ENCODE measurements around the gene PLCD4.

PLCD4 gene

DNA sequence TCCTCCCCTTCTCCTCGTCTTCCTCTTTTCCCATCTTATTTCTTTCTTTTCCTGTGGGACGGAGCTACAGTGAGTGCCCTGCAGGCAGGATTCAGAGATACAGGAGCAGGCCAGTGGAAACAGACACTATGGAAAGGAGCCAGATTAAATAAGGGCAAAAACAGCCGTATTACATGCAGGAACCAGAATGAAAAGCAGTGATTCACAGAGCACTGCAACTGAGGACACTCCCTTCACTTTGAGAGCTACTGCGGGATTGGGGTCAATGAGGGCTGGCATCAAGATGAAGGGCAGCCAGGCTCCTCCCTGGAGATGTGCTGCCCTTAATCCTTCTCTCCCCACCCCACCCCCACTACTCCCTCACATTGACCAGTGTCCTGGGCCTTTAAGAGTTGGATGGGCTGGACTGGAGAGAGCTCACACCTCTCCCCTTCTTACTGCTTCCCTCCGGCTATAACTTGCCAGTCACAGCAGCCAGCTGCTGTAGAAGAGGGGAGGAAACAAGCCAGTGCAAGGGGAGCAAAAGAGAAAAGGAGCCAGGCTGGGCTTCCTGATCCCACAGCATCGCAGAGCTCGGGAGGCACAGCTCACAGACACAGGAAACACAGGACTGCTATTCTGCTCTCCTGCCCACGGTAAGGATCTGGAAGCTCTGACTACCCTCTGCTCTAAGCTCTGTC, at the start of gene PLCD4:
Gene PLCD4, plus strand, starts transcription at position 464 of the 680 bp plus-strand sequence. CDS start 7,841 bp downstream, outside the sequence.
- in situ Hi-C loops (cut with MboI; ENCODE audit: low sequenced_read_pairs), result no loop called here

DNA sequence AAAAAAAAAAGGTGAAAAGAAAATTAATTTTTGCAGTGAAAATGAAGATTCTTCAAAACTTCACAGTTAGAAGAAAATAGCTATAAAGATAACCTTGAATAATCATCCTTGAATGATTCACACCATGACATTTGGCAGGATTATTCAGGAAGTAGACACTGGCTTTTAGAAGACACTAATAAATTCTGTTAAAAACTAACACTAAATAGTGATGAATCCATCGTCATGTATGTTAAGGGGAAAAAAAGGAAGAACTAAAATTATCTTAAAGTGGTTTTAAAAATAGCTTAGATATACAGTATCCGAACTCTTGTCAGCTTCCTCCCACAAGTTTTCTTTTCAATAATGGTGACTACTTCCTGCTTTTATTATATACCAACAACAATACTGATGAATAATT, 49.8 kb upstream of the PLCD4 start:
- in situ Hi-C loops (cut with MboI; ENCODE audit: low sequenced_read_pairs), result no loop called here

DNA sequence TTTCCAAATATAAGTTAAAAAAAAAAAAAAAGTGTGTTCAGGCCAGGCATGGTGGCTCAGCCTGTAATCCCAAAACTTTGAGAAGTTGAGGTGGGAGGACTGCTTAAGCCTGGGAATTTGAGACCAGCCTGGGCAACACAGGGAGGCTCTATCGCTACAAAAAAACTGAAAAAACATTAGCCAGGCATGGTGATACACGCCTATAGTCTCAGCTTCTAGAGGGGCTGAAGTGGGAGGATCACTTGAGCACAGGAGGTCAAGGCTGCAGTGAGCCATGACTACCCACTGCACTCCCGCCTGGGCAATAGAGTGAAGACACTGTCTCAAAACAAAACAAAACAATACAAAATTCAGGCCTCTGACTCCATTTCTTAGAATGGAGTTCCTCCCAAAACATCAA, 48.7 kb upstream of the PLCD4 start:
- in situ Hi-C loops (cut with MboI; ENCODE audit: low sequenced_read_pairs), result no loop called here

DNA sequence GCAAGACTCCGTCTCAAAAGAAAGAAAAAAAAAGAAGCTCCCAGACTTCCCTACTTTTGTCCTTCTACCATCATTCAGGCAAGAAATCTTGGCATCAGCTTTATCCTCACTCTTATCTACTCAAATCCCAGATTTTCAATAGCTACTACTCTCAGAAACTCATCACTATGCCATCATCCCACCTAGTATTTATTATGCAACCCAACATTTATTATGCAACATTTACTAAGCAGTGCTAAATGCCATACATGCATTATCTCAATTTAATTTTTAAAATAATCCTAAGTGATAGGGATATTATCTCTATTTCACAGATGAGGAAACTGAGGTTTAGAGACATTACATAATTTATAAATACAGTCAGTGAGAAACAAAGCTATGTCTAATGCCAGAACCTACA, 43.6 kb upstream of the PLCD4 start:
- in situ Hi-C loops (cut with MboI; ENCODE audit: low sequenced_read_pairs), result no loop called here

DNA sequence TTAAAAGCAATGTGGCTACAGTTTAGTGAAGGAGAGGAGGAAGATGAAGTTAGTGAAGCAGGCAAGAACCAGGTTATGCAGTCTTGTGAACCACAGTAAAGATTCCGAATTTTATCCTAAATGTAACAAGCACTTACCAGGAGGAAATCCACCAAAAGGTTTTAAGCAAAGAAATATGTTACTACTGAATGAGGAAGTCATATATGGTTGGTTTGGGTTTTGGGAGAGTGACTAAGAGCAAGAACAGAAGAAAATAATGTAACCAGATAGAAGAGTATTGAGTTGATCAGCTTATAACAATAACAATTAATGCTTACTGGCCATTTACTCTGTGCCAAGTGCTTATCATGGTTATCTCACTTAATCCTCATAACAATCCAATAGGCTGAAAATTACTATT, 41.4 kb upstream of the PLCD4 start:
- in situ Hi-C loops (cut with MboI; ENCODE audit: low sequenced_read_pairs), result no loop called here

DNA sequence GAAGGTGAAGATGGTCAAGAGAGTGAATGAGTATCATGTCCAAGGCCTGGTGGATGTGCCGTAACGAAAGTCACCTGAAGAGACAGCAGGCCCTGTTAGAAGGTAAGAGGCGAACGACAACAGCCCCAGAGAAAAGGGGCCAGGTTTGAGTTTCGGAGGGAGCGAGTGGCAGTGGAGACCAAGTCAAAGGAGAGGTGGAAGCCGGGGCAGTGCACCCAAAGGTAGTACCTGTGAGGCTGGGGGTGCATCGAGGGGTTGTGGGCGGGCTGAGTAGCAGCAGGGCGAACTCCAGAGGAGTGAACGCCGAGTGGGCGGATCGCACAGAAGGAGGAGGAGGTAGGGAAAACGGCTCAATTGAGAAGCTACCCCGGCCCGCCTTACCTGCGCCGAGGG, 39.9 kb upstream of the PLCD4 start:
- in situ Hi-C loops (cut with MboI; ENCODE audit: low sequenced_read_pairs), result no loop called here

DNA sequence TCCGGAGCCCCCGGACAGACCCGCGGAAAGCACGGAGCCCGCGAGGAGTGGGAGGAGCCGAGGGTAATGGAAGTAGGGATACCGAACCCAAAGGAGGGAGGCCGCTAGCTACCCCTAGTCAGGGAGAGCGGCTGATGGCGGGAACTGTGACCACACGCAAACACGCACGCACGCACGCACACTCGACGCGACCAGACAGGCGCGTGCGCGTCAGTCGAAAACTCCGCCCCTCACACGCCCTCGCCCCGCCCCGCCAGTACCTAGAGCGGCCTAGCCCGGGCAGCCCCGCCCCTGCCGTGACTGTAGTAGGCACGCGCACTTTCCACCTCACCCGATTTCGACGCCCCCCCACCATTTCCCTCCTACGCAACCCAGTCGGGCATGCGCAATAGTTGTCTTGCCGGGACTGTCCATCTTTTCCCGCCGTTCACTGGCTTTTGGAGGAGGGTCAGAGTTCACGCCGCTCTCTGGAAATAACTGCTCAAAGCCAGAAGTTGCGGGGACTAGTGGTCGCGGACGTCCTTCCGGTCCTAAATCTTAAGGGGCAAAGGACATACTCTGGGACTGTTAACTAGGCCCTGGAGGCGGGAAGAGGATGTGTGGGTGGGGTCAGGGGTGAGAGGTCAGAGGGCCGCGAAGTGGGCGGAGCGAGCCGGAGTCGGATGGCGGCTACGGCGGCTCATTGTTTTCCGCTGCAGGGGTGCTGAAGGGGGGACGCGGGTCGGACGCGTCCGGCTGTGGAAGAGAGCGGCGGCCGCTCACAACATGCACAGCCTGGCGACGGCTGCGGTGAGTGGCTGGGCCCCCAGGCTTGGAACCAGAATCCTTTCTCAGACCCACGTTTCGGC, 39.3 kb upstream of the PLCD4 start, which contains the start of the genes CNOT9 and USP37:
Gene CNOT9, plus strand, starts transcription at position 650 of the 848 bp plus-strand sequence. Its CDS starts 116 bp downstream, at position 766.
Gene USP37, minus strand, starts transcription at position 162 of the 848 bp plus-strand sequence. CDS start 9,698 bp downstream, outside the sequence.
- in situ Hi-C loops (cut with MboI; ENCODE audit: low sequenced_read_pairs), result no loop called here

DNA sequence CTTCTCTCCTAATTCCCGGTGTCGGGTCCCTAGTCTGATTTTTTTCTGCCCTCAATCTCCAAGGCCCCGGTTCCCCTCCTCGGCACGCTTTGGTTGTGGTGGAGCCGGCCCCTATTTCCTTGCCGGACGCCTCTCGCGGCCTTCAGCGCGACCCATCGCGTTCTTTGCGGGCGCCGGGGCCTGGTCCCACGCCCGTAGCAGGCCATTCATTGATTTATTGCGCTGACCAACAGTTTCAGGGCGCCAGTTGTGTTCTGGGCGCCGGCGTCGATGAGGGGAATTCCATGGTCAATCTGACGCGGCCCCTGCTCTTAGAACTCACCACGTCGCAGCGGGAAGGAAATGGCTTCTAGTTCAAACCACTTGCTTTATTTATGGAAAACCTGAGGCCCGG, 38.7 kb upstream of the PLCD4 start:
- in situ Hi-C loops (cut with MboI; ENCODE audit: low sequenced_read_pairs), result no loop called here

DNA sequence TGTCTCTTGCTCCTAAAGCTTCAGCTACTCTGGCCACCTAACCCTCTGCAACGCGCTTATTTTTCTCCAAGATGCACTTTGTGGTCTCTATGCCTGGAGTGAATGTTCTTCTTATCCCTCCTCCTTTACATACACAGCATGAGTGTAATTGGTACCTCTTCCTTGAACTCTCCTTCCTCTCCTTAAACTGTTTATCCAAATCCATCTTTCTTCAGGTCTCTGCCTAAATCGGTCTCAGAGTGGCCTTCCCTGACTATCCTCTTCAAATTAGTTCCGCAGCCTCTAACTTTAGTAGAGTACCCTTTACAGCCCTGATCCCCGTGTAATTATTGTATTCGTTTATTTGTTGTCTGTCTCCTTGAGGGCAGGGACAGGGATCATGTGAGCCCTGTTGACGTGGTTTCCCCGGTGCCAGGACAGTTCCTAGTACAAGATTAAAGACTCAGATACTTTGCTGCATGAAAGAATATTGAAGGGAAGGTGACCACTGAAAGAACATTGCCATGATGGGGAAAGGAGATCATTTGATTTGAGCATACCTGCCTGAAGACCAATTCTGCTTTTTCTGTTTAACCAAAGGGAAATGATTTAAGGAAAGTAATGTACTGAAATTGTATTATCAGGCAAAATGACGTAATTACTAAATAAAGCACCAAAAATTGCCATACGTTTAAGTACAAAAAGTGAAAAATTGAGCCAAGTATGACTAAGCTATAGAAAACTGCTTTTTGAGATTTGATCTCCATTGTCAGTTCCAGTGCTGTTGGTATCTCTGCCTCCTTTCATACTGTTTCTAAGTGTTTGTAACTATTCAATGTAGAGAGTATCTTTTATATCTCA, 37.8 kb upstream of the PLCD4 start:
- in situ Hi-C loops (cut with MboI; ENCODE audit: low sequenced_read_pairs), result no loop called here

DNA sequence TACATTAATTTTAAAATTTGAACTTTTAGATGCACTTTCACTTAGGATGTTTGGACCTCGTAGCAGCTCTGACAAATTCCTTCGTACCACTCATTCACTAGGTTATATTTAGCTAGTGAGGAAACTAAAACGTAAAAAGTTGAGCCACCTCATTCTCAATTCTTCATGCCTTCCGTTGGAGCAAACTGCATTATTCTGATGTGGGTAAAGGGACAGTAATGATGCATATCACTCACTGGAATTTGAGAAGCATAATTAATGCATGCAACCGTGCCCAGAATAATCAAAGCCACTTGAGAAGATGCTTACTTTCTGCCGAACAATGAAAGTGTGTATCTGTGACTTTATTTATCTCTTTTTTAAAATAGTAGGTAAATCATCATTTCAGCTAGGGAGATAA, 36.8 kb upstream of the PLCD4 start:
- in situ Hi-C loops (cut with MboI; ENCODE audit: low sequenced_read_pairs), result no loop called here

DNA sequence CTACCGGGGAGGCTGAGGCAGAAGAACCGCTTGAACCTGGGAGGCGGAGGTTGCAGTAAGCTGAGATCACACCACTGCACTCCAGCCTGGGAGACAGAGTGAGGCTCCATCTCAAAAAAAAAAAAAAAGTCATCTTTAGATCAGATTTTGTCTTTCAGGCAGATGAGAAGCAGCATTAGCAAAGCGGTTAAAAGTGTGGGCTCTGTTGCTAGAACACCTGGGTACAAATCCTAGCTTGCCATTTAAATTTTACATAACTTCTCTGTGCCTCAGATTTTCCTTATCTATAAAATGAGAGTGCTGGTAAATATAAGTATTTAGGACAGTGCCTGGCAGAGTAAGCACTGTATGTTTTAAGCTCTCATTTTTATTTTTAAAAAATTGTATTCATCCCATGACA, 30.8 kb upstream of the PLCD4 start:
- in situ Hi-C loops (cut with MboI; ENCODE audit: low sequenced_read_pairs), result no loop called here

DNA sequence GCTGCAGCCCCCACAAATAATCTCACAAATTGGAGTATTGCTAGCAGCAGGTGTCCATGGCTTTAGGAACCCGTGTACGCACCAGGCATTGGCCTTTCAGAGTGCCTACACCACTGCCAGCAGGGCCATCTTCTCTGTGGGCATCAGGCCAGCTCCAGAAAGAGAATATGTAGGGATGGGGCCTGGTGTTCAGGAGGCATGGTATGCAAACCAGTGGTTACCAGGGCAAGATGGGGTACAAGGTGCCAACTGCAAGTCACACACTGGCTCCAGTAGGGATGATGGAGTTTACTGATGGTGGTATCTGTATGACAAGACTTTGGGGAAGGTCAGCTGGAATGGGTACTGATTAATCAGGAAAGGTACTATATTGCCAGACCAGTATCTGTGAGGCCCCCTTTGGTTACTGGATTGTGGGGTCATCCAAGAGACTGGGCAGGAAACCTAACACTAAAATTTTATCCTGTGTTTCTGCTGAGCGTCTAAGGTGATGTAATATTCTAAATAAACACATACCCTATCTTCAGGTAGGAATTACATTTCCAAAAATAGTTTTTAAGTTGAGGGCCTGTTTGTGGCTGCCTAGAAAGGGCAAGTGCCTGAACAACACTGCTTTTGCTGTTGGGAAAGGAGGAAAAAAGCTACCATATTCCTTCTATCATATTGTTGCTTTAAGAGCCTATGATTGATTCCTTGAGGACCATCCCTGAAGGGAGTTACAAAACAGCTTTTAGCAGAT, 30.0 kb upstream of the PLCD4 start:
- in situ Hi-C loops (cut with MboI; ENCODE audit: low sequenced_read_pairs), result no loop called here

DNA sequence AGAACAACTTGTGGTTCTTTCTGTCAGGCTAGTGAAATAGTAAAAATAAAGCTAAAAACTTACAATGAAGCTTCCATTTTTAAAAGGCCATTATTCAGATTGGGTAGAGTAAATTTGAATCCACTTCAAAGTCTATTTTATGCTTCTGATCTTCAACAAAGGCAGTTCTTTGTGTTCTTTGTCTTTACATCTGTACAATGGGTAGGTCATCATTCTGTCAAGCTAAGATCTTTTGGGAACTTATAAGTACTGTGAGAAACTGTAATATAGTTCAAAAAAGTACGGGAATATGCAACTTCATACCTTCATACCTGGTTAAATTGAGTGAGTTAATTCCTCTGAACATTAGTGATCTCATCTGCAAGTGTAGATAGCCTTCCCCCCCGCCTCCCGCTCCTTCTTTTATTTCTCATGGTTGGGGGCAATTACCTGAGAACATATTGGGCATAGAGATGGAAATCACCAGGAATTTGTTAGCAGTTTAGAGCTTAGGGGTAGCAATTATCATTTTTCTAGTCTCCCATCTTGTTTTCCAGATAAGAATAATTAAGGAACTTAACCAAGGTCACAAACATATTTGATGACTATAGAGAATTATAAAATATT, 29.3 kb upstream of the PLCD4 start:
- in situ Hi-C loops (cut with MboI; ENCODE audit: low sequenced_read_pairs), result no loop called here

DNA sequence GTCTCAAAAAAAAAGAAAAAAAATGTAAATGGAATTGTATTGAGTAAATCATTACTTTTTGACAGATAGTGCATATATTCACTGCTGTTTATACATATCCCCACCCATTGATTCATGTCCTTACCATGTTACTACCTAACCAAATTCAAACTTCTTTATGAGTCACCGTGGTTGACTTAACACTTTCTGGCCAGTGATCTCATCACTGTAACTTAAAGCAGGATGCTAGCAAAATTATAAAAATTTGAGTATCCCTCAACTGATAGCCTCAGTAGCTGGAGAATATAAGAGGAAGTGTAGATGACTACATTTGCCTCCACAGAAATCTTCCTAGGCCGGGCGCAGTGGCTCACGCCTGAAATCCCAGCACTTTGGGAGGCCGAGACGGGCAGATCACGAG, 25.6 kb upstream of the PLCD4 start:
- in situ Hi-C loops (cut with MboI; ENCODE audit: low sequenced_read_pairs), result no loop called here

DNA sequence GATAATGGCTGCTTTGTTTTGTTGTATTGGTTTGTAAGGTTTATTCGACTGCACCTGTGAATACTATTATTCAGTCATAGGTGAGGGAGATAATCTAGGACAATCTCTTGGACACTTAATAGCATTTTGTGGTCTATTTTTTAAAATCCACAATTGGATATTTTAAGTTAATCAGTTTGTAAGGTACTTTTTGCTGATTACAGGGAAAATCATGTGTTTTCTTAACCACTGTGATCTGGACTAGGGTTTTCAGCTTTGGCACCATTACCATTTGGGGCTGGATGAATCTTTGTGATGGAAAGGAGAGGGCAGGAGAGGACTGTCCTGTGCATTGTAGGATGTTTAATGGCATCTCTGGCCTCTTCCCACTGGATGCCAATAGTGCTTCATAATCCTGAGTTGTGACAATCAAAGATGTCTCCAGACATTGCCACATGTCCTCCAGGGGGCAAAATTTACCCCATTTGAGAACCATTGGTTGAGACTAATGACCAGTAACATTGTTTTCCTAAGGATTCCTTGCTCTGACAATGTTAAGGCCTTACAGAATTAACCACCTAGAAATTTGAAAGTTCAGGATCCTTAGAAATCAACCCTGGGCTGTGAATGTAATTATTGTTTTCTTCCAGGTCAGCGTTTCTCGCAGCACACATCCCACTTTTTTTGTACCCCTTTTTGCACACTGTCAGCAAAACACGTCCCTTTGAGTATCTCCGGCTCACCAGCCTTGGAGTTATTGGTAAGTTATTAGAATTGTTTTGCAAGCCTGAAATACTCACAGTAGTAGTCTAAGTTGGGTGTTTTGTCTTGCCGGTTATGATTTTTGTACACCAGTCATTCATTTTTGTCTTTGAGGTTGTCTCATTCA, 23.5 kb upstream of the PLCD4 start:
- in situ Hi-C loops (cut with MboI; ENCODE audit: low sequenced_read_pairs), result no loop called here

DNA sequence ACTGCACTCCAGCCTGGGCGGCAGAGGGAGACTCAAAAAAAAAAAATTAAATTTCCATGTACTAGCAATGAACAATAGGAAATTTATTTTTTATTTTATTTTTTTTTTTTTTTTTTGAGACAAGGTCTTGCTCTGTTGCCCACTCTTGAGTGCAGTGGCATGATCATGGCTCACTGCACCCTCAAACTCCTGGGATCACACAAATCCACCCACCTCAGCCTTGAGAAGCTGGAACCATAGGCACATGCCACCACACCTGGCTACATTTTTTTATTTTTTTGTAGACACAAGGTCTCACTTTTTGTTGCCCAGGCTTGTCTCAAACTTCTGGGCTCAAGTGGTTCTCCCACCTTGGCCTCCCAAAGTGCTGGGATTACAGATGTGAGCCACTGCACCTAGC, 22.2 kb upstream of the PLCD4 start:
- in situ Hi-C loops (cut with MboI; ENCODE audit: low sequenced_read_pairs), result no loop called here

DNA sequence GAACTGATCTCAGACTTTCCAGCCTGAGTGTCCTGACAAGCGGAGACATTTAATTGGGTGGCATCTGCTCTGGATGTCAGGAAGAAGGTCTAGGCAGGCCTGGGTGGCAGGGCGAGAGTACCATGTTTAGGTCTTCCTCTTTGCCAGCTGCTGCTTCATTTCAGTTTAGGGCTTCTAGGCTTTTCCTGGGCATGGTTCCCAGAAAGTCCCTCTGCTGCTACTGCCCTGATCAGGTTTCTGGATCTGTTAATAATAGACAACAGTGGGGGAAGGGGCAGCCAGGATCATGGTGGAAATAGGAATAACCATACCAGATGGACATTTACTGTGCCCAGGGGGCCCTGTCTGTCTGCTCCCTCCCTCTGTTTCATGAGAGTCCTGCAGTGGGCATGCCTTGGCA, 2.3 kb upstream of the PLCD4 start:
- in situ Hi-C loops (cut with MboI; ENCODE audit: low sequenced_read_pairs), result no loop called here

DNA sequence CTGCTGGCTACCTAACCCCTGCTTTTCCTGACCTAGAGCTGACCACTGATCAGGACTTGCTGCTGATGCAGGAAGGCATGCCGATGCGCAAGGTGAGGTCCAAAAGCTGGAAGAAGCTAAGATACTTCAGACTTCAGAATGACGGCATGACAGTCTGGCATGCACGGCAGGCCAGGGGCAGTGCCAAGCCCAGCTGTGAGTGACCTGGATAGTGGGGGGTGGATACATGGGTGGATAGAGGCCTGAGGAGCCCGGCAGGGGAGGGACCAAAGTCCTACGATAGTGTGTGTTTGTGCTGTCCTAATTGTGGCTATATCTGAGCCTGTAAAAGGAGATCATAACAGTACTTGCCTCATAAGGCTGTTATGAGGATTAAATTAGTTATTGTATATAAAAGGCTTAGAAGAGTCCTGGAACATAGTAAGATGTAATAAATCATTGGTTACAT, 8.2 kb downstream of the PLCD4 start:
- in situ Hi-C loops (cut with MboI; ENCODE audit: low sequenced_read_pairs), result no loop called here
